GM19372 (cell line): ENCODE results near the gene ELF2.
"Not testable (repeated sequence)": the region's sequence is repeated elsewhere in the genome, so short reads cannot be mapped to it uniquely, and the experiment has no call there.

Experiments
- ATAC-seq: cut with Tn5 transposase; IDR thresholded peaks from one replicate; pipeline ENCODE4 v1.9.1; 2021; ENCODE audit warnings: mild to moderate bottlenecking, low read depth, moderate library complexity; ENCODE audit not compliant: unreplicated experiment

Gene ELF2

DNA sequence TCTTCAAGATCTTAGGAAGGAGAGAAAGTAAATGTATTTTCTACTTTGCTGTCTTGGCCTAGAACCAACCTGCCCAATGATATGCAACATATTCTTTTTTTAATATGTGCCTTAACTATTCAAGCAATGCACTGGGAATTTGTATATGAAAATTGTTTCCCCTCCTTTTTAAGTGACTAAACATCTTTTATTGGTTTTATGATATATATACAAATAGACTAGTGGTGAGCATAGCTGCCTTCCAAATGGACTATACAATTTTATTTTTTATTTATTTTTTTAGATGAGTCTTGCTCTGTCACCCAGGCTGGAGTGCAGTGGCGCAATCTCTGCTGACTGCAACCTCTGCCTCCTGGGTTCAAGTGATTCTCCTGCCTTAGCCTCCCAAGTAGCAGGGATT is 151.2 kb downstream of the ELF2 start:
- ATAC-seq: no peak

DNA sequence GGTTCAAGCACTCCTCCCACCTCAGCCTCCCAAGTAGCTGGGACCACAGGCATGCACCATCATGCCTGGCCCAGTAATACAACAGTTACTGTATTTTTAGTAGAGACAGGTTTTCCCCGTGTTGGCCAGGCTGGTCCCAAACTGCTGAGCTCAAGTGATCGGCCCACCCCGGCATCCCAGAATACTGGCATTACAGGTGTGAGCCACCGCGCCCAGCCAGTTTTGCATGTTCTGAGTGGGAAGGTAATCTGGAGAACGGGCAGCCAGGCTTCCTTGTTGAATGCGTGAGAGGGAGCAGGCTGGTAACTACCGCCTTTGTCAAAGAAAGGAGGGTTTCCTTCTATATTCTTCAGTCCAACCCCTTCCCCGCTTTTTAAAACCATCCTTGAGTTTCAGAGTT is 152.3 kb downstream of the ELF2 start:
- no peak for ATAC-seq

DNA sequence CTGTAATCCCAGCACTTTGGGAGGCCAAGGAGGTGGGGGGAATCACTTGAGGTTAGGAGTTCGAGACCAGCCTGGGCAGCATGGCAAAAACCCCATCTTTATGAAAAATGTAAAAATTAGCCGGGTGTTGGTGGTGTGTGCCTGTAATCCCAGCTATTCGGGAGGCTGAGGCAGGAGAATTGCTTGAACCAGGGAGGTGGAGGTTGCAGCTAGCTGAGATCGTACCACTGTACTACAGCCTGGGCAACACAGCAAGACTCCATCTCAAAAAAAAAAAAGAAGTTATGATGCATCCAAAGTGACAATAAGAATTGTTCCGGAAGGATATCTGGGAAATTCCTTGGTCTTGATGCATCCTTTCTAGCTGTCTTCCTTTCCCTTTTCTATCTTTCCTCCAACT is 154.2 kb downstream of the ELF2 start:
- no peak for ATAC-seq

DNA sequence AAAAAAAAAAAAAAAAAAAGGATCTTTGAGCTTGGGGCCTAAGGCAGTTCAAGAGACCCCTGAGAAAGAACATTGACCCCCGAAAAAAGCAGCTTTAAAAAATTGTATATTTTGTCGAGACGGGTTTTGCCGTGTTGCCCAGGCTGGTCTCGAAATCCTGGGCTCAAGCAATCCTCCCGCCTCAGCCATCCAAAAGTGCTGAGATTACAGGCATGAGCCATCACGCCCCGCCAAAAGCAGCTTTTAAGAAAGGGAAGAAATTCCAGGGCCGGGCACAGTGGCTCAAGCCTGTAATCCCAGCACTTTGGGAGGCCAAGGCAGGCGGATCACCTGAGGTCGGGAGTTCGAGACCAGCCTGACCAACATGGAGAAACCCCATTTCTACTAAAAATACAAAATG is 155.9 kb downstream of the ELF2 start:
- ATAC-seq: not testable (repeated sequence)

GRCh38 chr4:139020384-139020783 is 156.6 kb downstream of the ELF2 start:
- no peak for ATAC-seq

DNA sequence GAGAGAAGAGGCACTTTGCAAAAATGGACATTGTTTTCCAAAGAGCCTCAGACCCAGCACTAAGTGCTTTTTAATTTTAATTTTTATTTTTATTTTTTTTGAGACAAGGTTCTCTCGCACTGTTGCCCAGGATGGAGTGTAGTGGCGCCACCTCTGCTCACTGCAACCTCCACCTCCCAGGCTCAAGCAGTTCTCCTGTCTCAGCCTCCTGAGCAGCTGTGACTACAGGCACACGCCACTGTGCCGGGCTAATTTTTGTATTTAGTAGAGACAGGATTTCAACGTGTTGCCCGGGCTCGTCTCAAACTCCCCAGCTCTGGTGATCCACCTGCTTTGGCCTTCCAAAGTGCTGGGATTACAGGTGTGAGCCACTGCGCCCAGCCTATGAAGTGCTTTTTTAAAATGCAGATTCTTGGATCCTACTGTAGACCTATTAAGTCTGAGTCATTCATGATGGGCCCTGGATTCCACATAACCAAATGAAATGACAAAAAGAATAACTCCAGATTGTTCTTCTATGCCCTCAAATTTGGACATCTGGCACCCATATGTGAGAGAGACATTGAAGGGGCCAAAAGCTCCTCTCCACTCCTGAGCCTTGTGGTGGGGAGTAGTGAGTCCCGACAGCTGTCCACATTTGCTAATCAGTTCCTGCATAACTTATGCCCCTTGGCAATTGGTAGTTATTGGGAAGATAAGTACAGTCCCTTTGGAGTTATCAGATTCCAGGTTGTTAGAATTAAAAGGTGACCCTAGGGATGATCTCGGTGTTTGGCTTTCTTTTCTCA is 157.9 kb downstream of the ELF2 start:
- no peak for ATAC-seq

DNA sequence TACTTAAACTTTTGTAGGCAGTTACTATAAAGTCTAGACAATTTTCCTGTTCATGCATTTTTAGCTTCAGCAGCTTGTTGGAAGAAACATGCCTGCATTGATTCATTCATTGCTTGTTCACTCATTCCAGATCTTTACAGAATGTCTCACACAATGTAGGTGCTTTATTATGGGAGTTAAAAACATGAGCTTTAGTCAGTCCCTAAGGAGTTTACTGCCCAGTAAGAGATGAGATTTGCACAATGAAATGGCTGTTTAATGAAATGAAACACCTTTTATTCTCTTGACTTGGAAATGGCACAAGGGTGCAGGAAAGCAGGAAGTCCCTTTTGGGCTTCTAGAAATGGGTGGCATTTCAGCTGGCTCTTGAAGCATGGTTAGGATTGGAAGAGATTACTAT is 158.5 kb downstream of the ELF2 start:
- no peak for ATAC-seq

- no peak for ATAC-seq
Measured at GRCh38 chr4:139017861-139018260, 159.2 kb downstream of the ELF2 start.

GRCh38 chr4:139015948-139016471 is 161.0 kb downstream of the ELF2 start:
- ATAC-seq: peak; percentile 45

- peak; percentile 86 for ATAC-seq
Measured at GRCh38 chr4:139015269-139015947, 161.6 kb downstream of the ELF2 start, which contains the start of gene NOCT. Gene NOCT (plus strand): TSS chr4:139015781. CDS start chr4:139015982, 201 bp downstream.

DNA sequence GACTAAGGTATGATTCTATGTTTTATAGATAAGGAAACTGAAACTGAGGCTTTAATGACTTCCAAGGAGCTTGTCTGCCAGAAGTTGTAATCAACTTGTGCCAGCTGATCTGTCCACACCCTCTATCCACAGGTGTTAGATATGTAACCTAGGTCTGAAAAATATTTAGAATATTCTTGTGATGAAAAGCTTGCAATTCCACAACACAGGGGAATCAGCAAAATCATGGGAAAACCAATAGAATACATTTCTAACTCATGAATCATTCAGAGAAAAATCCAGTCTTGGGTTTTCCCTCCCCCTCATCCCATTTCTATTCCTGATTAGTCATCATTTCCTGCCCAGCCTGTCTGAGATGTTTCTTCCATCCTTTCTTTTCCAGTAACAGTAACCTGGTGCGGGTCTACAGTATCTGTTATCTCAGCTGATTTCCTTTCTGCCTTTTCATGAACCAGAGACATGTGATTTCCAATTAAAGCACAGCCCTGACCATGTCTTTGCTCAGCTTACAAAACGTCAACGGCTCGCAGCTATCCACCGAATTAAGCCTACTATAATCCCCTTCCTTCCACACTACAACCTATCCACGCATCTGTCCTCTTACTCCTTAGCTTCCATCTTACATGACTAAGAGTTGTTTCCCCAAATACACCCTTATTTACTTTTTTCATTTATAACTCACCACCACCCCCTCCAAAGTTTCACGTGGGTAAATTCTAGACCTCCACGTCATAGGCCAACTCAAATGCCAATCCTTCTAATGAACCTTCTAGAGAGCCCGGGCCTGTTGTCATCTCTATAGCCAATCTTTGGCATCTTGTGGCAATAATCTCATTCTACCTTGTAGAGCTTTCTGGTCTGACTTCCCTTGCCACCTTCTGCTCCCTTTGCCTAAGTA is 162.4 kb downstream of the ELF2 start:
- ATAC-seq: peak; percentile 4

- no peak for ATAC-seq
Measured at GRCh38 chr4:139011225-139011950, 165.6 kb downstream of the ELF2 start.

GRCh38 chr4:139009702-139010101 is 167.3 kb downstream of the ELF2 start:
- ATAC-seq: no peak

DNA sequence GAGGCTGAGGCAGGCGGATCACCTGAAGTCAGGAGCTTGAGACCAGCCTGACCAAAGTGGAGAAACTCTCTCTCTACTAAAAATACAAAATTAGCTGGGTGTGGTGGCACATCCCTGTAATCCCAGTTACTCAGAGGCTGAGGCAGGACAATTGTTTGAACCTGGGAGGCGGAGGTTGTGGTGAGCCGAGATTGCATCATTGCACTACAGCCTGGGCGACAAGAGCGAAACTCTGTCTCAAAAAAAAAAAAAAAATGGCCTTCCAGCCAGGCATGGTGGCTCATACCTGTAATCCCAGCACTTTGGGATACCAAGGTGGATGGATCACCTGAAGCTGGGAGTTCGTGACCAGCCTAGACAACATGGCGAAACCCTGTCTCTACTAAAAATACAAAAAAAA is 168.7 kb downstream of the ELF2 start:
- not testable (repeated sequence) for ATAC-seq

GRCh38 chr4:139007640-139008039 is 169.4 kb downstream of the ELF2 start:
- no peak for ATAC-seq
